PC-9 (cell line): ENCODE data around the gene TSPAN14. TPM values are rescaled to one million over a fixed set of nuclear protein-coding genes. Genes with fewer than 3 reads are reported as not detected.

ENCODE experiments used
- BruUV-seq: library from RNA; stranded (reverse); fragments of 400-500 nt; replicated peaks from 2 replicates; lab custom pipeline; 2021; lab: Mats Ljungman, UMichigan
- CTCF ChIA-PET: fragments of 300-600 bp; sonication (Branson Sonifier 250); formaldehyde crosslinking; loops from one replicate; lab custom pipeline; 2022; ENCODE audit warnings: antibody characterized with exemption; lab: Charles Lee
- POLR2A ChIA-PET: fragments of 300-600 bp; sonication (Branson Sonifier 250); formaldehyde crosslinking; loops from one replicate; lab custom pipeline; 2022; ENCODE audit warnings: antibody characterized with exemption; ENCODE audit not compliant: unreplicated experiment; lab: Charles Lee
- DNase-seq, 2 experiments: peaks; one replicate each; pipeline versions ENCODE4 v3.0.0 to v3.0.0-alpha.2; 2015 to 2022; ENCODE audit warnings: mixed read lengths in 1 of 2
- H2AFZ ChIP-seq: fragments of 200-600 bp; sonication (generic); 2 replicates; pipeline ENCODE4 v1.8.1; 2017; ENCODE audit warnings: antibody characterized with exemption
- H3F3A ChIP-seq: fragments of 200-600 bp; sonication (generic); 2 replicates; pipeline ENCODE4 v1.8.1; 2017; ENCODE audit warnings: antibody characterized with exemption, mild to moderate bottlenecking, low read depth; ENCODE audit not compliant: insufficient read depth
- H3K27ac ChIP-seq: fragments of 200-600 bp; sonication (generic); 2 replicates; pipeline ENCODE4 v1.6.1; 2016; ENCODE audit warnings: mixed run types
- H3K27me3 ChIP-seq: fragments of 200-600 bp; sonication (generic); 2 replicates; pipeline ENCODE4 v1.6.1; 2016; ENCODE audit warnings: low read depth, mixed run types; ENCODE audit not compliant: insufficient read depth
- H3K36me3 ChIP-seq: fragments of 200-600 bp; sonication (generic); 2 replicates; pipeline ENCODE4 v1.6.1; 2016; ENCODE audit warnings: low read depth, mixed run types
- H3K4me1 ChIP-seq: fragments of 200-600 bp; sonication (generic); replicated peaks from 2 replicates; pipeline ENCODE4 v1.6.1; 2016; ENCODE audit warnings: mixed run types; ENCODE audit not compliant: insufficient read depth
- H3K4me2 ChIP-seq: fragments of 200-600 bp; sonication (generic); 2 replicates; pipeline ENCODE4 v1.6.1; 2017; ENCODE audit warnings: mixed run types
- H3K4me3 ChIP-seq: fragments of 200-600 bp; sonication (generic); 2 replicates; pipeline ENCODE4 v1.6.1; 2016; ENCODE audit warnings: mixed run types
- H3K79me2 ChIP-seq: fragments of 200-600 bp; sonication (generic); 2 replicates; pipeline ENCODE4 v1.6.1; 2017; ENCODE audit warnings: low read depth, mixed run types
- H3K9me2 ChIP-seq: fragments of 200-600 bp; sonication (generic); 2 replicates; pipeline ENCODE4 v1.8.1; 2017; ENCODE audit warnings: mild to moderate bottlenecking; ENCODE audit not compliant: insufficient read depth
- H3K9me3 ChIP-seq: fragments of 200-600 bp; sonication (generic); 2 replicates; pipeline ENCODE4 v1.8.1; 2016; ENCODE audit warnings: low read depth; ENCODE audit not compliant: insufficient read depth
- H4K20me1 ChIP-seq: fragments of 200-600 bp; sonication (generic); 2 replicates; pipeline ENCODE4 v1.8.1; 2017; ENCODE audit not compliant: insufficient read depth
- EZH2 ChIP-seq: fragments of 200-600 bp; sonication (generic); IDR thresholded peaks from 2 replicates; pipeline ENCODE4 v1.8.0; 2017; ENCODE audit warnings: antibody characterized with exemption, low read depth
- intact Hi-C: fragments of 100-400 bp; cut with micrococcal nuclease; formaldehyde crosslinking; loops from one replicate; pipeline ENCODE4 v1.10.0; 2022; ENCODE audit not compliant: unreplicated experiment
- total RNA-seq: library from RNA; stranded (reverse); gene quantifications from 2 replicates; pipeline ENCODE4 v1.2.3, GENCODE V29; 2021
- TF ChIP-seq, protein P1 (sequence below): fragments of 200-600 bp; sonication (generic); conservative IDR thresholded peaks from 2 replicates; pipeline ENCODE4 v1.6.1; 2017; ENCODE audit warnings: mixed run types, antibody characterized with exemption, mild to moderate bottlenecking, moderate library complexity

TSPAN14 gene
- total RNA-seq, 1 experiment from 2014 or later: 135 TPM

DNA sequence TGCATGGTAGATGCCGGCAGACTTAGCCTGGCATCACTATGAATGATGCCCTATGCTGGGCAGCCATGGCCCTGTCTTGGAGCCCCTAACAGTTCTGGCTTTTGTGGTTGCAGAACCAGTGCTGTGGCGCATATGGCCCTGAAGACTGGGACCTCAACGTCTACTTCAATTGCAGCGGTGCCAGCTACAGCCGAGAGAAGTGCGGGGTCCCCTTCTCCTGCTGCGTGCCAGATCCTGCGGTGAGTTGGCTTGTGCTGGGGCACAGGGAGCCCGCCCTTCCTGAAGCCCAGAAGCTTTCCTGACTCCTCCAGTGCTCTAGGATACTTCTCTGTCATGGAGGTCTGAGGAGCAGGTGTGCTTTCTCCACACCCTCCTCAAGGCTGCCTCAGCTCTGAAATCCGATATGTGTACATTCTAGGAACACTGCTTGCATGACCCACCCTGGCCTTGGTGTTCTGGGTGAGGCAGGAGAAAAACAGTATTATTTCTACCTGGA is 58.0 kb downstream of the TSPAN14 start:
- Histone ChIP-seq H3K4me3 (no peak overlapping the region), H2AFZ (no peak overlapping the region), H3K9me3 (no peaks in the 10 kb centered on the region), H3K36me3 (peaks cover 62% of the 10 kb centered on the region), H3K27ac (no peak overlapping the region; the same call in 1 of the 2 replicates), H3F3A (peaks cover 74% of the 10 kb centered on the region), H3K27me3 (no peaks in the 10 kb centered on the region), H3K4me1 (peaks cover 57% of the 10 kb centered on the region), H3K4me2 (no peak overlapping the region), H4K20me1 (no peaks in the 10 kb centered on the region), H3K9me2 (no peaks in the 10 kb centered on the region), H3K79me2 (peaks cover 61% of the 10 kb centered on the region)
- ChIA-PET CTCF (interaction anchor here (0.5 to 0.7 kb wide), 2 partner anchors 11 to 53 kb away, joined by 3 to 8 read pairs; no protein-coding TSS in a partner anchor), POLR2A (interaction anchor here (0.5 to 0.6 kb wide), 4 partner anchors 13 to 66 kb away, joined by 3 to 12 read pairs (median 6); no protein-coding TSS in a partner anchor)
- no TSS peak for BruUV-seq
- TF ChIP-seq, protein P1, sequence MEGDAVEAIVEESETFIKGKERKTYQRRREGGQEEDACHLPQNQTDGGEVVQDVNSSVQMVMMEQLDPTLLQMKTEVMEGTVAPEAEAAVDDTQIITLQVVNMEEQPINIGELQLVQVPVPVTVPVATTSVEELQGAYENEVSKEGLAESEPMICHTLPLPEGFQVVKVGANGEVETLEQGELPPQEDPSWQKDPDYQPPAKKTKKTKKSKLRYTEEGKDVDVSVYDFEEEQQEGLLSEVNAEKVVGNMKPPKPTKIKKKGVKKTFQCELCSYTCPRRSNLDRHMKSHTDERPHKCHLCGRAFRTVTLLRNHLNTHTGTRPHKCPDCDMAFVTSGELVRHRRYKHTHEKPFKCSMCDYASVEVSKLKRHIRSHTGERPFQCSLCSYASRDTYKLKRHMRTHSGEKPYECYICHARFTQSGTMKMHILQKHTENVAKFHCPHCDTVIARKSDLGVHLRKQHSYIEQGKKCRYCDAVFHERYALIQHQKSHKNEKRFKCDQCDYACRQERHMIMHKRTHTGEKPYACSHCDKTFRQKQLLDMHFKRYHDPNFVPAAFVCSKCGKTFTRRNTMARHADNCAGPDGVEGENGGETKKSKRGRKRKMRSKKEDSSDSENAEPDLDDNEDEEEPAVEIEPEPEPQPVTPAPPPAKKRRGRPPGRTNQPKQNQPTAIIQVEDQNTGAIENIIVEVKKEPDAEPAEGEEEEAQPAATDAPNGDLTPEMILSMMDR: no peak
- no peak for TF ChIP-seq EZH2
- peak in 1 of 2 experiments; percentile 34 for DNase-seq
- intact Hi-C loops: no loop called here

DNA sequence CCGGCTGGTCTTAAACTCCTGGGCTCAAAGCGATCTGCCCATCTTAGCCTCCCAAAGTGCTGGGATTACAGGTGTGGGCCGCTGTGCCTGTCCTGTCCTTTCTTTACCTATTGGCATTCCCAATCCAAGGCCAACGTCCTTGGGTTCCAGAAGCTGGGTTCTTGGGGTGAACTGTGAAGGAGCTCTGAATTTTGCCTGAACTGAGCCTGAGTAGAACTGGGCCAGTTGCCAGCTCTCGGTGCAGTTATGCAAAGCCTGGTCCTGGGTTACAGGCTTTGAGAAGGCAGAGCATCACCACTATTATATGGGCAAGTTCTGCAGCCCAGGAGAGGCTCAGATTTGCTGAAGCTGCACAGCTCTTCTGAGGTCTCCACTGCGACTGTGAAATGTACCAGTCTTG is 59.0 kb downstream of the TSPAN14 start:
- Histone ChIP-seq H3K4me1 (peaks cover 47% of the 10 kb centered on the region), H3K4me2 (no peak overlapping the region)

DNA sequence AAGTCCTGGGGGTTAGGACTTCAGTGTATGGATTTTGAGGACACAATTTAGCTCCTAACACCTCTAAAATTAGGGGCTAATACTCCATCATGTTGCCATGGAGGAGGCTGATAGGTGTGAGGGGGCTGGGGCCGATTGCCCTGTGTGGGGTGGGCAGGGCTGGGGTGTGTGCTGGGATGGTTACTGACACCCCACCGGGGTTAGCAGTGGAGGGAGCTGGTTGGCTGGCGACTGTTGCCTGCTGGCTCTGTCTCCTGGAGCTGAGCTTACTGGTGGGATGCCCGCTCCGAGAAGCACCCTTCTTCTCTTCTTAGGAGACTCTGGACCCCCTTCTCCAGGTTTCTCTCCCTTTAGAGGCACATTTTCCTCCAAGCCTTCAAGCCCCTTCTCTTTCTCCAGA is 61.4 kb downstream of the TSPAN14 start:
- intact Hi-C loops: no loop called here

More for the DNA sequence above, 59.0 kb downstream of the TSPAN14 start:
- BruUV-seq: no TSS peak
- peaks cover 64% of the 10 kb centered on the region for H3K36me3 ChIP-seq
- no peaks in the 10 kb centered on the region for H3K9me3 ChIP-seq
- no peaks in the 10 kb centered on the region for H4K20me1 ChIP-seq
- H3F3A ChIP-seq: peaks cover 75% of the 10 kb centered on the region
- H3K4me3 ChIP-seq: no peak overlapping the region
- peaks cover 51% of the 10 kb centered on the region for H3K79me2 ChIP-seq
- no peak for DNase-seq
- TF ChIP-seq, protein P1: no peak
- TF ChIP-seq EZH2: no peak
- no peaks in the 10 kb centered on the region for H3K9me2 ChIP-seq
- POLR2A ChIA-PET: no interaction called here
- no peak overlapping the region for H3K27ac ChIP-seq
- intact Hi-C loops: no loop called here
- CTCF ChIA-PET: interaction anchor here (0.6 kb wide), 1 partner anchor 14 kb away, joined by 3 read pairs; no protein-coding TSS in a partner anchor
- no peaks in the 10 kb centered on the region for H3K27me3 ChIP-seq
- H2AFZ ChIP-seq: no peak overlapping the region

More for the DNA sequence above, 61.4 kb downstream of the TSPAN14 start:
- TF ChIP-seq EZH2: no peak
- TF ChIP-seq, protein P1: no peak
- H3K27me3 ChIP-seq: no peaks in the 10 kb centered on the region
- no peak overlapping the region for H3K27ac ChIP-seq
- no peak overlapping the region for H2AFZ ChIP-seq
- peaks cover 23% of the 10 kb centered on the region for H3K4me1 ChIP-seq
- no peak overlapping the region for H3K4me2 ChIP-seq
- BruUV-seq: no TSS peak
- no peaks in the 10 kb centered on the region for H3K9me3 ChIP-seq
- H4K20me1 ChIP-seq: no peaks in the 10 kb centered on the region
- peaks cover 70% of the 10 kb centered on the region; the same call in 1 of the 2 replicates for H3F3A ChIP-seq
- no peaks in the 10 kb centered on the region for H3K9me2 ChIP-seq
- DNase-seq: no peak
- ChIA-PET CTCF (no interaction called here), POLR2A (no interaction called here)
- H3K79me2 ChIP-seq: peaks cover 30% of the 10 kb centered on the region
- no peak overlapping the region for H3K4me3 ChIP-seq
- peaks cover 61% of the 10 kb centered on the region for H3K36me3 ChIP-seq
